ENCODE data around the gene IKZF2.

DNA sequence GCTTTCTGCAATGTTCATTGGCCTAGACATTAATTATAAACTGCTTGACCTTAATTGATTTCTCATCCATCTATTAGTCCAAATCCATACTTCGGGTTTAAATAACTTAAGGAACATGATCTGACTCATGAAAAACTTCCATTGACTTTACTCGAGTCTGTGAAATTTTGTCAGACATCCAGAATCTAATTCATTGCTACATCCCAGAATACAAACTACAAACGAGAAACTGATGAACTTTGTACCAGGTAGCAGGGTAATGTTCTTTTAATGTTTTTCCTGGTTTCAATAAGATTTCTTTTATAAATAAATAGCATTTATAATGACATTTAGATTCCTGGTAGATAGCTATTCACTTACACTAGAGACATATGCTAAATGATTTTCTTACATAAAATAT lies 36.0 kb upstream of the IKZF2 start:
- TF ChIP-seq CTCF (conservative IDR thresholded peaks at IDR 0.05; ENCODE audit: low read length) (no peak), EZH2phosphoT487 (IDR thresholded peaks at IDR 0.05; ENCODE audit: borderline replicate concordance, low read depth, low read length) (no peak)

Measured in OCI-LY7 (cell line).